ENCODE results near the gene CBX1.

The CBX1 gene

DNA sequence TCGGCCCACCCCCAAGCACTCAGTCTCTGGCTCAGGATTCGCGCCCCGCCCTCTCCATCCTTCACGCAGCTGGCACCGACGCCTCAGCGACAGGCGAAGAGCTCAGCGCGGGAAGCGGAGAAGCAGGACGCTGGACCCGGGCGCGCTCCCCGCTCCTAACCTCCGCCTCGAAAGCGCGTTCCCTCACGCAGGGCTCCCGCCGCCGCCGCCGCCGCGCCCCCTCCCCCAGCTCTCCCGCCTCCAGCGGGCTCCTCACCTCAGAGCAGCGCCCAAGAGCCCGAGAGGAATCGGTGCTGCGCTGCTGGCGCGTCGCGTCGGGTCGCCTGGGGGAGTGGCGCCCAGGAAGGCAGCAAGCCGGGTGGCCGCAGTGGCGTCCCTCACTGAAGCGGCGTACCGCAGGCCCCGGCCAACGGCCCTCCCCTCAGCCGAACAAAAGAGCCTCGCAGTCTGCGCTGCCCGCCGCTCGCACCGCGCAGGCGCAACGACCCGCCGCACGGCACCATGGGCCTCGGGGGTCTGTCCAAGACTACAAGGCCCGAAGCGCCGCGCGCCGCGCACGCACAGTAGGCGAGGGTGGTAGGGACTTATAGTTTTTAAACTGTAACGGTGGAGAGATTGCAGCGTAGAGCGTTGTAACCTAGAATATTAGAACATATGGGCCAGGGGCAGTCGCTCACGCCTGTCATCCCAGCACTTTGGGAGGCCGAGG lies at the start of gene CBX1:
Gene CBX1, minus strand, starts transcription at position 467 of the 709 bp plus-strand sequence. CDS start 24,474 bp downstream, outside the sequence.
- DNase-seq = peak; percentile 97

DNA sequence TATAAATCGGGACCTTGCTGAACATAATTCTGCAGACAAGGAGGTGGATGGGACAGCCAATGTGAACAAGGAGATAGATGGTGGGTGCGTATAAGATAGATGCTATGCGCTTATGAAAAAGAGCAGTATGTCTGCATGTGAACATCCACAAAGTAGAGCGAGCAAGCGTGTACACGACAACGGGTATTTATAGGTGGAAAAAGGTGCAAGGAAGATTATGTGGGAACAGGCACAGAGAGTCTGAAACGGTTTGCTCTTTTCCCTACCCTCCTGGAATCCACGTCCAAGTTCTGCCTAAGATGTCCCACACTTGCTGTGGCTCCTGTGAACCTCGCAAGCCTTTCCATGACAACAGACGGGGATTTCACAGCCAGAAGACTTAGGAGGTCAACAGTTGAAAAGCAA lies 49.3 kb upstream of the CBX1 start:
- DNase-seq = no peak

DNA sequence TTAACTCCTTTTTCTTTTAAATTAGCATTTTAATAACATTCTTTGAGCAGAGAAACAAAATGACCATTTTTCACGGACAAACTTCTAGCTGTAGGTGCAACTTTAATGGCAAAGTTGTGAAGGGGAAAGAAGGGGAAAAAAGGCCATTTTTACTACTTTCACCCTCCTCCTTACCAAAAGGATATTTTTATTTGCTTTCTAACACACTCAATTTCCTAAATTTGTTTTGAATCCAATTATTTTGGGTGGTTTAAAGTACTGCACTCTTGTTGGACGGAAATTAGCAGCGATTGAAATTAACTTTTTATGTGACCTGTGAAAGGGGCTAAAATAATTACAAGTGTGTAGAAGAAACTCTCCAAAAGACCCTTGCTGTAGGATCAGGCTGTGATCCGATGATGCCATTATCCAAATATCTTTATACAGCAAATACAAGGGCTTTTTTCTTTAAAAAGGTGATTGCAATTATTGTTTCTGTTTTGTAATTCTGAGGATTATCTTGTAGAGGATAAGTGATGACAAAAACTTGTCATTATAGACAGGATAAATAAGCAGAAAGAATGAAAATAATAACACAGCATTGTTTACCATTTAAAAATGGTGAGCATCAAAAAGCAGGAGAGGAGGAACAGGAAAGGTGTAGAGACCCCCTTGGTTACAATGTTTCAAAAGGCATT lies 48.6 kb upstream of the CBX1 start:
- no peak for DNase-seq

DNA sequence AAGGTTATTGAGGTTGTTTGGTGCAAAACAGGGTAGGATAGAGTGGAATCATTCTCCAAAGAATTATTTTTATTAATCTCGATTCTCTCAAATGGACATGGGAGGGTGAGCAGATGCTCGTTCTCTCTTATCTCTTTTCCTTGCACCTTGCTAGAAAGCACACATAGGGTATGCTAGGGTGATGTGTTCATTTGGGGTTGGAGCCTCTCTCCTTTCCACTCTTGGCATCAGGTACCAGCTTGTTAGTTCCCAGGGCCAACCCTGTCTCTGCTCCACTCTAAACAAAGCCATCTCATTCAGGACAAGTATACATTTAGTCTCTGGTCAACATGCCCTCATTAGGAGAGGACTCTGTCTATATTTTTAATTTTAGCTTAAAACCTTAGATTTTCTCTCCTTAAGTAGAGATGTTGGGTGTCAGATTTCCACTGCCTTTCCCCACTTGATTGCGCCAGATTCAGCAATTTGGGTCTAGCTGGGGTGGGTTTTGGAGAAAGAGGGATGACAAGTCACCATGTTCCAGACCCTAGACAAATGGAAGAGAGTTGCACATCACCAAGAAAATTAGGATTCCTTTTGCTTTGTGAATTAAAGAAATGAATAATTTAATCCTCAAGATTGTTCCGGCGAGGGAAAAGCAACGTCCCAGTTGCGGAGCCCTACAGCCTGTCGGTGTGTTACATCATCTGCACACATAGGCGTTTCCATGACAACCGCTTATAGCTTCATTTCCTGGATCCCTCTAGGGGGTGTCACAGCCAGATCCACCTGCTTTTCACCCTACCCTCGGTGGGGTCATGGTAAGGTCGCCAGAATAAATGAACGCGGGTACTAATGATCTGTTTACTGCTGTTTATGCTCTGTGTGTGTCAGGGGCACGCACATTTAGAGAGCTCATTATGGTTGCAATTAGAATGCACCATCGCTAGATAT lies 47.8 kb upstream of the CBX1 start:
- peak; percentile 84 for DNase-seq

DNA sequence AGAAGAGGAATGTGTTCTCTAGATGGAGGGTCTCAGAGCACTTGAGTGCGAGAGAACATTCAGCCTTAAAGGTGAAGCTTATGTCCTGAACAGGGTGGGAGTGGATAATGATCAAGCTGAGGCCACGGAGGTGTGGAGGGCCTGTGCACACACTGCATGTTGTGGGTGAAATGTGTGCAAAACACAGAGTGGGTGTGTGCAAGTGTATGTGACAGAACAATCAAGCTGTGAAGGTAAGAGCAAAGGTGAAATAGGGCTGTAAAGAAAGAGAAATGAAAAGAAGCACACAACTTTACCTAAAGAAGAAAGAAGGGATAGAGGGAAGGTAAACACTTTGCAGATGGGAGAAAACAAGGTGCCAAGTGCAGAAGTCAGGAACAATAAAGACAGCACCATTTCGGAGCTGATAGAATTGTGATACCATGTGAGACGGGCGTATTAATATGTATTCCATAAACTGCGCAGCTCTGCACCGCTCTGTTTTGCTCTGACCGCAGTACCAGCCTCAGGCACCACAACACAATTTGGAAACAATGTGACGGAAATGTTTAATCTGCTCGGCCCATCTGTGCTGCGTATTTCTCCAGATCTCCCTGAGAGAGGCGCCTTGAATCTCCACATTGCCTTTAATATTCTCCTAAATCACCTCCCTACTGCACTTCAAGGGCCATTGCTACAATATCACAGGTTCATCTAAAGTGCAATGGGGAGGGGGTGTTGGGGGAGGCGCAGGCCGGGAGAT lies 46.9 kb upstream of the CBX1 start:
- peak; percentile 31 for DNase-seq

DNA sequence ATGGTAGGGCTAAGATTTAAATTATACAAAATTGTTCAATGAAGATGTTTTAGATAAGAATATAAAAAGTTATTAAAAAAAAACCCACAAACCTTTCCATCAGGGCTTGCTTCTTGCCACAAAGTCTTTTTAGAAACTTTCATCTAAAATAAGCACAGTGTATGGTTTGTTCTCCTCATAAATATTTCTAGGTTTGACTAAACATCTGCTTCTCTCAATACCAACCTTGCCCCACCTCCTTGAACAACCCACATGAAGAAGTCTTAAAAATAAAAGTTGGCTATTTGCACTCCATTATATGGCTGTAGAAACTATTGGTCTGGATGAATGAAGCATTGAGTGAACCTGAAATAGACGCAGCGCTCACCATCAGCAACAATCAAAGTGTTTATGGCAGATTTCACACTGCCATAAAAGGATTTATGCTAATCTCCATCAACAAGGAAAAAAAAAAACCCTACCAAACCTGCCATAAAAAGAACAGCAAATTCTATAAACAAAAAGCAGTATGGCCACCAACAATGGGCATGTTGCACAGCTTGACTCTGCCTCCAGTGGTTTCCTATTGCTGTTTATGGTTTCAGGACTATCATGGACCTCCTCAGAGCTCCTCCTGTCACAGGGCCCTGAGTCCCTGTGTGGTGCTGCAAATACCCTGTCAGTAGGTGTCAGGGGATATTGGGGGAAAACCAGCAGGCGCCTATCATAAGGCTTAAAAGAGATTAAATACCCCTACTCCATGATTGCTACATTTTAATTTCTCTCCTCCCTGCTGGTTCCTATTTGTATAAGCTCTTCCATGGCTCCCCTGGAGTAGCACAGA lies 43.9 kb upstream of the CBX1 start:
- no peak for DNase-seq

DNA sequence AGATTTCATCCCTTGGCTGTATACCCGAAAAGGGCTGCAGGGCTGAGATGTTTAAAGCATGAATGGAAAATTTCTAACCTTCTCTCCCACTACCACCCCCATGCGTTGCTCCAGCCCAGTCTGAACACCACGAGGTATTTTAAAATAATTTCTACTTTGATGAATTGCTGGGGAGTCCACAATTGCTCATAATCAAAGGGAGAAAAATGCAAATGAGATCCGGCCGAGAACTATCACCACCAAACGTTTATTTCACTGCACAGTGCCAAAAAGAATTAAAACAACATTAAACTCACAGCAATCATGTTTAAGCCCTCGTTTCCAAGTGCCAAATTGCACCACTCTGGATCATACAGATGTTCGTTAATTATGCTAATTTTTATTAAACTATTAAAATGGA lies 43.0 kb upstream of the CBX1 start:
- no peak for DNase-seq

DNA sequence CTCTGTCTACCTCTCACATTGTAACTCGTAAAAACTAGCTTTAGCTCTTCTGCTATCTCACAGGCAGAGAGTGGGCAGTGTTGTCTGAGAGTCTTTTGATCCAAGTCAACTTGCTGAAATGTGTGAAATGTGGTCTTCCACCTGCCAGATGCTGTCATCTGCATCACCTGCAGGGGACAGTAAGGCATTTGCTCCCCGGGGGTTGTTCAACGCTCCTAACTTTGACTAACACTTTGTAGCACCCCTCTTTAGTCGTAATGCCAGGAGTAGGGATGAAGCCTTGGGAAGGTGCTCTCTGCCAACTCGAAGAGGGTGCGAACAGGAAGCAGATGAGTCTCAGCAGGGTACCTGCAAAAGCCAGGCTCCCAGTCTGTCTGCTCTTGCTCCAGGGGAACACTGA lies 42.4 kb upstream of the CBX1 start:
- no peak for DNase-seq

DNA sequence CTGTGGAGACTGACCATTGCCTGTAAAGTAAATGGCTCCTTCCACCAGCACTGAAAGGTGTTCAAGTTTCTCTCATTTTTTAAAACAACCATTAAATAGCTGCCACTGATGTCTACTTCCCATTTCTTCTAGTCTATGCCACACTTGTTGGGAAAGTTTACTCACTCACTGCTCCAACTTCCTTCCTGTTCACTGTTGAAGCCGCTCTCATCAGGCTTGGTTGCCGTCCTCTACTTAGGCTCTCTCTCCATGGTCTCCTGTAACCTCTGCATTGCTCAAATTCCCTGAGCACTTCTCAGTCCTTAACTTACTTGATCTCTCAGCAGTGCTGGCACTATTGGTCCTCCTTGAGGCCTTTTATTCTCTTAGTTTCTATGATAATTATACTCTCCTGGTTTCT lies 38.7 kb upstream of the CBX1 start:
- DNase-seq = no peak

DNA sequence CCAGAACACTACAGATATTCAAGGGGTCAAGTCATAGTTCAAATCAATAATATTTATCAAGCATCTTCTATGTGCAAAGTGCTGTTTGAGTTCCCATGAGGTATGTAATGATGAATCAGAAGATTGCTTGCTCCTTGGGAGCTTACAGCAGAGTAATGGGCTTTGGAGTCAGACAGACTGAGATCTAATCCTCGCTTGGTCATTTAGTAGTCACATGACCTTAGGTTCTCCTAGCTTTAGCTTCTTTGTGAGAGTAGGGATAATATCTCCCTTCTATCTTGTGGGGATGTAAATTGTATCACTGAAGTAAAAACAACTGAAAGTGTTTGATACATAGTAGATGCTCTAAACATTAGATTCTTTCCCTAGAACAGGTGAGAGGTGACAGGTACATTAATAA lies 36.4 kb upstream of the CBX1 start:
- DNase-seq = no peak

DNA sequence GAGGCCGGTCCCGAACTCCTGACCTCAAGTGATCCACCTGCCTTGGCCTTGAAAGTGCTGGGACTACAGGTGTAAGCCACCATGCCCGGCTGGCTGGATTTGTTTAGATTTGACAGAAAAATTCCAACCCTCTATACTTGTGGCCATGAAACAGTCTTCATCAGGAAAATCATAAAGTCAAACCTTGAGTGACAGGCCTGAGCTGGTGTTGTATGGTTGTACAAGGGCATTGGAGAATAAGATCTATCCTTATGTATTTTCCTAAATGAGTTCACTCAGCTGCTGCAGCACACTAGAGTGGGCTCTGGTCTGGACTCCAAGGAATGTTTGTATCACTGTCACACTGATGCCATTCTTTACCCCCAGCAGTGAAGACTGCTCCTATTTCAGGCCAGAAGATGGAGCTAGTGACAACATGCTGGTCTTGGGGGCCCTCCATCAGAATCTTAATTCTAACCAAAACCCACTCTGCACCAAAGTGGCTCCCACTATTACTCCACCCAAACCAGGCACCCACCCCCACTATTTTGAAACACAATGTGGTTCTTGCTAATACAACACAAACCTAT lies 33.7 kb upstream of the CBX1 start:
- no peak for DNase-seq

DNA sequence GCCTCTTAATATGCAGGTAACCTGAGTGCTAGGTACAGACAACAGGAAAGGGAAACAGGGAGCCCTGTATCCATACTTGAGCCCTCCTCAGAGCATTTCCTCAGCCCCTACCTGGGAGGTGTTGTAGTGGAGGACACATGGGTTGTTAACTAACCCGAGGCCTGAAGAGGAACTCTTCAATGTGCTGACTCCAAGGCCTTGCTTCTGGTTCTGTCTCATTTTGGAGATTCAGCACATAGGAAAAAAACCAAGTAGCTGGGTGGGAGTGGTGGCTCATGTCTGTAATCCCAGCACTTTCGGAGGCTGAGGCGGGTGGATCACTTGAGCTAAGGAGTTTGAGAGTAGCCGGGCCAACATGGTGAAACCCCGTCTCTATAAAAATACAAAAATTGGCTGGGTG lies 31.1 kb upstream of the CBX1 start:
- DNase-seq = no peak

DNA sequence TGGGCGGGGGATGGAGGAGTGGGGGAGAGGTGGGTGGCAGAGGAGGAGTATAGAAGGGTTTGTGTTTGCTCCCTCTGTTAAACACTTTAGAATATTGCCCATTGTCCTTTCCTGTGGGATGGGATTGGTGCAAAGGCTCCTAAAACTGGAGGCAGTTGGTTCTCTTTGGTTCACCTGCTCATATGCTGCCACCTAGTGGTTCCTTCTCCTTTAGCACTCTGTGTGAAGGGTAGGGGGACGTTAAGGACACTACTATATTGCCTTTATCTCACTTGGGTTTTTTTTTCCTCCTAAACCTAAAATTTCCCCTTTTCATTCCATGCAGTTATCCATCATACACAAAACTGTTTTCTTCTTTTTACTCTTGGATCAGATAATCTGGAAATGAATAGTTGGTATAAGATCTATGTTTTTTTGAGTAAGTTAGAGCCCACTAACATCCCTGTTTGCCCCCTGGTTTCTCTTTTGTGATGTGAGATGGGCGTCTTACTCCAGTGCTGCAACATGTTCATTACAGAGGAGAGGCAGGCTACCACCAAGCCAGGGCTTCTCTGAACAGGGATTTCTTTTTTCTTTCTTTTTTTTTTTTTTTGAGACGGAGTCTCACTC lies 30.0 kb upstream of the CBX1 start:
- peak; percentile 86 for DNase-seq

DNA sequence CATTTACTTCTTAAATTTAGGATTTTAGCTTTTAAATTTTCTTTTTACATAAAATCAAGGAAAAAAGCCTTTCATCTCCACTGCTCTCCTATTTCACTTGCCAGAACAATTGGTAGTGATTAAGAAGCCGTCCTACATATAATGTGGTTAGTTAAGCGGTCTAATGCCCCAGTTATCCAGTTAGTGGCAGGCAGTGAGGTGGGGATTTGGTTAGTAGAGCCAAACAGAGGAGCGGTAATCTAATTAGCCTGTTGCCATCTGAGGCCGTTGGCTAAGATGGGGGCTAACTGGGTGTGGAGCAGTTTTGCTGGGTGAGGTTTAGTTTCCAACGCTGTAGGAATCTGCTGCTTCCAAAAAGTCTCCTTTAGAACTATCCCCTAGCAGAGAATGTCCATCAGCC lies 28.7 kb upstream of the CBX1 start:
- no peak for DNase-seq

DNA sequence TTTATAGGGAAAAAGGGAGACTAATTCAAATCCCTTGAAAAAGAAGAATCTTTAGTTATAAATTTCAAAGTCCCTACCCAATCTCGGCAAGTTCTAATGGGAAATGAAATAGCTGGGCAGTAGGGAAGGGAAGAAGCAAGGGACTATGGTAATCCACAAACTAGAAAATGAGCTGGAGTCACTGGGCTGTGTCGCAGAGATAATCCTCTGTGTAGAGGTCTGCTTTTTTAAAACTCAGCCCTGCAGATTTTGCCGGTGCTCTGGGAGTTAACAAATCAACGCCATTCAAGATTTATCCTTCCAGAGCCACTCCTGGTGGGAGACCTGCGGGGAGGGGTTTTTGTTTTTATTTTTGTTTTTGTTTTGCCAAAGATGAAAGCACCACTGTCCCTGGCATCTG lies 27.1 kb upstream of the CBX1 start:
- DNase-seq = no peak

DNA sequence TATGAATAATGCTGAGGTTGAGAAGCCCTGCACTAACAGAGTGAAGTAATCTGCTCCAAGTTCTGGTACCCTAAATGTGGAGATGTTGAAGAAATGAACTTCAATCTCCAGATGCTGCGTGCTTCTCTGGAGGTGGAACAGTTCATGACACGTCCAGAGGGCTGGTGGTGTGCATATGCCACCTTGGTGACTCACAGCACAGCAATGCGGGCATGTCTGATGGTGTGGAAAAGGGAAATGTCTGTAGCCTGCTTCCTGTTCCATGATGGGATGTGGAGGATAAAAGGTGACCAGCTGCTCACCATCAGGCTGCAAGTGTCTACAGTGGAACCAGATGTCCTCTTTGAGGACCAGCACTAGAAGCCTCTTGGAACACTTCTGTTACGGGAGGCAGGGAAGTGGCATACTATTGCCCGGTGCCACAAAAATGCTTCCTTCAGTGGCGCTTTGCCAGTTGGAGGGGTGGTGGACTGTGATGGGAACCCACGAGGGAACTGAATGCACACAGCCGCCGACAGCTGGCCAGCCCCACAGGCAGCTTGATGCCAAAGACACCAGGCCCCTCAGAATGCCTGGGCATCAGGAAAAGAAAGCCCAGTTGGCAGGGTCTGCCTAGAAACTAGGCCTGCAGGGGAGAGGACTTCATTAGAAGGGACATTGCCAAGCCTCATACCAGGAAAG lies 26.2 kb upstream of the CBX1 start:
- no peak for DNase-seq

DNA sequence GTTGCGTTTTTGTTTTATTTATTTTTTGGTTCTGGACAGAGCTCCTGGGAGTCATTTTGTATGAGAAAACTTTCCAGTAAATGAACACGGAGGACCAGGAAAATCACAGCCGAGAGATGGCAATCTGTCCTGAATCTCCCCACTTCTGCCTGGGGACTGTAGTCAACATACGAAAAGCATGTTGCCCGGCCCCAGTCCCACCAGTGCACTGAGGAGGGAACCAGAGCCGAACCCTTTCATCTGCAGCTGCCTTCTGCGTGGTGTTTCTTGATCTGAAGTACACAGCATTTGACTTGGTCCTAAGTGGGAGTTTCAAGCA lies 25.2 kb upstream of the CBX1 start:
- DNase-seq = no peak

DNA sequence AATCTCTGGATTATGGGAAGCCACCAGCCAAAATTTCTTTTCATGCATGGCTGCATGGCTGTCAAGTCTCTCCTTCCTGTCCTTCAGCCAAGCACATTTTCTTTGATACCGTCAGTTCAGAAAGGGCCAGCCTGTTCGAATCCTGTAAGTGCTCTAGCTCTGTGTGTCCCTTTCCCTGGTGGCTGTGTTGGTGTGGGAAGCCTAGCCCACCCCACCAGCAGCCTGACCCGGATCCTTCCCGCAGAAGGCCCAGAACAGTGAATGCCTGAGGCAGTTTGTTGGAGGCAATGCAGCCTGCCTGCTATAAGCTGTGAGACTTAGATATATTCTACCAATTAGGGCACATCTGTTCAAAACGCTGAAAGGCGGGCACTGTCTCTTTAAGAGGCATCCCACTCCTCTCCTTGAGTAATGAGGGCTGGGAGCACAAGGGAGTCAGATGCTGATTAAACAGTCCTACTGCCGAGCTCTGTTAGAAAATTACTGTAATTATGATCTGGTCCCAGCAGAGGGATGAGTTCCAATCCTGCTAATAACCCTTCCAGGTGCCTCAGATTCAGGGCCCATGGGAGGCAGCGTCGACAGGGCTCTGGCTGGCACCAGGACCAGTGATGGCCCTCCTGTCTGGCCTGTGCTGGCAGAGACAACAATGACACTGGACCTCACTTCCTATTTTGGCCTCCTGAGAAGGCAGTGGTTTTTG lies 24.7 kb upstream of the CBX1 start:
- DNase-seq = peak; percentile 61

DNA sequence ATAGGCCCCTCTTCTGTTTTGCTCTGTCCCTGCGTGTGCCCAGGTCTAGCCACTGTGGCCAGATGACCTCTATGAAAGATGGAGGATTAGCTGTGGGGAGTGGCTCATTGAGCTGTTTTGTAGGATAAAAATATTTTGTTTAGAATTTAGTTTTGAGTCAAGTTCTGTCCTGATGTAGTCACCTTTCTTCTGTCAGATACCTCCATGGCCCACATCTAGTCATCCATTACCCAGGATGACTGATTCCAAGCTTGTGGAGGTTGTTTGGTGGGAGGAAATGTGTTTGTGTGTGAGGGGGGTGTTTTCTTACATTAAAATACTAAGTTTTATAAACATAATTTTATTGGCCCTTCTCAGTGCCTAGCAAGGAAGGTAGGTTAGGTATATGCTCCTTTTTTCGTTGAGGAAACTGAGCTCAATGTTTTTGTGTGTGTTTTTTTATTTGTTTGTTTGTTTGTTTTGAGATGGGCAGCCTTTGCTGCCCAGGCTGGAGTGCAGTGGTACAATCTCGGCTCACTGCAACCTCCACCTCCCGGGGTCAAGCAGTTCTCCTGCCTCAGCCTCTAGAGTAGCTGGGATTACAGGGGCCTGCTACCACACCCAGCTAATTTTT lies 22.6 kb upstream of the CBX1 start:
- DNase-seq = no peak

DNA sequence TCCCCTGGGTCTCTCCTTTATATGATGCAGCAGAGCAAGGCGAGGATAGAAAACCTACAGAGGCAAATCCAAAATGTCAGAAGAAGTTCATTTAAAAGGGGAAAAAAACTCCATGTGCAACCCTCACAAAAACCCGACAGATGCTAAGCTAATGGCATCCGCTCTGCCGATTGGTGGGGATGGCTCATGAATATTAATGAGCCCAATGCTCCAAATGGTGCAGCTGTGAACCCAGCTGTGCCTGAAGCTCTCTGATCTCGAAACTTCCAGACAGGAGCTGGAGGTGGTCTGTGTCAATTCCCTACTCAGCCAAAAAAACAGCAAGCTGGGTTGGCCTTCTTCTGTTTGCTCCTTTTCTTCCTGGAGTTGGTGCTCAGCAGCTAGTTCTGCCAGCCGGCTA lies 21.8 kb upstream of the CBX1 start:
- DNase-seq = no peak

Data from NCI-H1436 (cell line).